Mammary epithelial cell (primary cell): ENCODE measurements around the gene FAM120B.

Source experiments
- CTCF ChIP-seq, 2 donors: IDR thresholded peaks in 1 of 2; conservative IDR thresholded peaks in 1 of 2; 2 replicates each; pipeline ENCODE4 v1.5.1; 2011 to 2012; ENCODE audit warnings: inconsistent platforms in 2 of 2, low read length in 2 of 2, mild to moderate bottlenecking in 2 of 2, control low read depth in 1 of 2, low read depth in 1 of 2; ENCODE audit not compliant: insufficient read depth in 1 of 2; ENCODE audit errors: extremely low read depth in 1 of 2
- EZH2 ChIP-seq: IDR thresholded peaks from 2 replicates; pipeline ENCODE4 v1.6.1; 2012; ENCODE audit warnings: low read length, inconsistent platforms, borderline replicate concordance

DNA sequence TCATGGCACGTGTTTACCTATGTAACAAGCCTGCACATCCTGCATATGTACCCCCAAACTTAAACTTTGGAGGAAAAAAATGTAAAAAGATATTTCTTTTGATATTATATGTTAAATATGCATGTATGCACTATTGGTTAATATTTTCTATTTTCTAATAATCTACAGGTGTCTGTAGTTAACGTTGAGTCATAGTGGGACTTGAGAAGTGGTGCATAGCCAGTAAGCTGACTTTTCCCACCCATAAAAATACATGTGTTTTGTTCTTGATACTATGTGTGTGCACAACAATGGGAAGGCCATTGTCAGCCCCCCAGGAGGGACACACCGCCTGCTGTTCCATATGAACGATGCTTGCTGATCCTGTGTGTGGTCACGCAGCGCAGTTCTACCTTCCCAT lies 49.1 kb downstream of the FAM120B start:
- TF ChIP-seq CTCF (conservative IDR thresholded peaks at IDR 0.05 in 1 of 2, IDR thresholded peaks at IDR 0.05 in 1 of 2; ENCODE audit: extremely low read depth in 1 of 2, insufficient read depth in 1 of 2, low read depth in 1 of 2, low read length in 2 of 2), result no peak
- no peak for TF ChIP-seq EZH2
